ENCODE results near the gene IFNL3.
"Not testable (repeated sequence)": the region's sequence is repeated elsewhere in the genome, so short reads cannot be mapped to it uniquely, and the experiment has no call there.

Gene IFNL3

GRCh38 chr19:39218230-39219007 lies 26.4 kb downstream of the IFNL3 start:
- DNase-seq (ENCODE audit: low read depth, low spot score) = no peak

GRCh38 chr19:39217094-39217493 lies 27.7 kb downstream of the IFNL3 start:
- no peak for DNase-seq (ENCODE audit: low read depth, low spot score)

GRCh38 chr19:39215323-39215722 lies 29.5 kb downstream of the IFNL3 start:
- not testable (repeated sequence) for DNase-seq (ENCODE audit: low read depth, low spot score)

GRCh38 chr19:39212375-39212742 lies 32.4 kb downstream of the IFNL3 start:
- DNase-seq (ENCODE audit: low read depth, low spot score) = no peak

GRCh38 chr19:39211731-39212374 lies 33.0 kb downstream of the IFNL3 start:
- DNase-seq (ENCODE audit: low read depth, low spot score) = no peak

GRCh38 chr19:39209196-39209595 lies 35.6 kb downstream of the IFNL3 start:
- DNase-seq (ENCODE audit: low read depth, low spot score) = no peak

- no peak for DNase-seq (ENCODE audit: low read depth, low spot score)
These were observed 36.5 kb downstream of the IFNL3 start for GRCh38 chr19:39208175-39208795.

- DNase-seq (ENCODE audit: low read depth, low spot score) = no peak
These were observed 37.4 kb downstream of the IFNL3 start for GRCh38 chr19:39207293-39207836.

- no peak for DNase-seq (ENCODE audit: low read depth, low spot score)
These were observed 38.7 kb downstream of the IFNL3 start for GRCh38 chr19:39206122-39206521.

GRCh38 chr19:39205449-39205764 lies 39.4 kb downstream of the IFNL3 start:
- DNase-seq (ENCODE audit: low read depth, low spot score) = no peak

- DNase-seq (ENCODE audit: low read depth, low spot score) = no peak
These were observed 41.1 kb downstream of the IFNL3 start, which contains the start of gene SYCN for GRCh38 chr19:39203372-39204341. Gene SYCN, minus strand, starts transcription at chr19:39204263. Its CDS starts 9 bp downstream, at chr19:39204254.

- no peak for DNase-seq (ENCODE audit: low read depth, low spot score)
These were observed 41.8 kb downstream of the IFNL3 start for GRCh38 chr19:39202998-39203355.

GRCh38 chr19:39200803-39201115 lies 44.0 kb downstream of the IFNL3 start:
- no peak for DNase-seq (ENCODE audit: low read depth, low spot score)

GRCh38 chr19:39200066-39200802 lies 44.6 kb downstream of the IFNL3 start:
- DNase-seq (ENCODE audit: low read depth, low spot score) = no peak

- DNase-seq (ENCODE audit: low read depth, low spot score) = peak; percentile 29
These were observed 45.8 kb downstream of the IFNL3 start for GRCh38 chr19:39199025-39199424.

GRCh38 chr19:39197808-39198207 lies 47.0 kb downstream of the IFNL3 start:
- no peak for DNase-seq (ENCODE audit: low read depth, low spot score)

- no peak for DNase-seq (ENCODE audit: low read depth, low spot score)
These were observed 47.8 kb downstream of the IFNL3 start, which contains the start of gene NCCRP1 for GRCh38 chr19:39196860-39197562. Gene NCCRP1, plus strand, starts transcription at chr19:39196964. Its CDS starts 19 bp downstream, at chr19:39196983.

GRCh38 chr19:39196320-39196719 lies 48.5 kb downstream of the IFNL3 start:
- no peak for DNase-seq (ENCODE audit: low read depth, low spot score)

- no peak for DNase-seq (ENCODE audit: low read depth, low spot score)
These were observed 49.1 kb downstream of the IFNL3 start for GRCh38 chr19:39195755-39196154.

GRCh38 chr19:39194832-39195542 lies 49.8 kb downstream of the IFNL3 start:
- DNase-seq (ENCODE audit: low read depth, low spot score) = no peak

Data from astrocyte of the hippocampus (primary cell).